OCI-LY7 (cell line): Measurements from ENCODE around the gene FTO.

Experiments used
- EZH2phosphoT487 ChIP-seq: fragments of 200-600 bp; sonication (generic); IDR thresholded peaks from 2 replicates; pipeline ENCODE4 v1.6.1; 2018; ENCODE audit warnings: low read depth, borderline replicate concordance, mild to moderate bottlenecking, mixed run types, antibody characterized with exemption, low read length, moderate library complexity, mixed read lengths
- TF ChIP-seq, protein P1 (sequence below): fragments of 200-600 bp; sonication (generic); conservative IDR thresholded peaks from 2 replicates; pipeline ENCODE4 v1.5.1; 2014; ENCODE audit warnings: mild to moderate bottlenecking, antibody characterized with exemption, low read length, moderate library complexity, mixed read lengths

- TF ChIP-seq, protein P1, sequence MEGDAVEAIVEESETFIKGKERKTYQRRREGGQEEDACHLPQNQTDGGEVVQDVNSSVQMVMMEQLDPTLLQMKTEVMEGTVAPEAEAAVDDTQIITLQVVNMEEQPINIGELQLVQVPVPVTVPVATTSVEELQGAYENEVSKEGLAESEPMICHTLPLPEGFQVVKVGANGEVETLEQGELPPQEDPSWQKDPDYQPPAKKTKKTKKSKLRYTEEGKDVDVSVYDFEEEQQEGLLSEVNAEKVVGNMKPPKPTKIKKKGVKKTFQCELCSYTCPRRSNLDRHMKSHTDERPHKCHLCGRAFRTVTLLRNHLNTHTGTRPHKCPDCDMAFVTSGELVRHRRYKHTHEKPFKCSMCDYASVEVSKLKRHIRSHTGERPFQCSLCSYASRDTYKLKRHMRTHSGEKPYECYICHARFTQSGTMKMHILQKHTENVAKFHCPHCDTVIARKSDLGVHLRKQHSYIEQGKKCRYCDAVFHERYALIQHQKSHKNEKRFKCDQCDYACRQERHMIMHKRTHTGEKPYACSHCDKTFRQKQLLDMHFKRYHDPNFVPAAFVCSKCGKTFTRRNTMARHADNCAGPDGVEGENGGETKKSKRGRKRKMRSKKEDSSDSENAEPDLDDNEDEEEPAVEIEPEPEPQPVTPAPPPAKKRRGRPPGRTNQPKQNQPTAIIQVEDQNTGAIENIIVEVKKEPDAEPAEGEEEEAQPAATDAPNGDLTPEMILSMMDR = no peak
- TF ChIP-seq EZH2phosphoT487 = no peak
These were observed 133.5 kb downstream of the FTO start for GRCh38 chr16:53837426-53837825.
